HEK293 (cell line): ENCODE data around the gene CLPTM1.

Source experiments
- BCL6B ChIP-seq: fragments of 450-650 bp; formaldehyde crosslinking; IDR thresholded peaks from 2 replicates; pipeline ENCODE4 v1.5.1; 2017; ENCODE audit warnings: missing biosample characterization, missing genetic modification characterization
- EGR2 ChIP-seq: fragments of 450-650 bp; formaldehyde crosslinking; IDR thresholded peaks from 2 replicates; pipeline ENCODE4 v1.5.1; 2016; ENCODE audit warnings: low read depth, missing biosample characterization, missing genetic modification characterization
- ELK4 ChIP-seq: IDR thresholded peaks from 2 replicates; pipeline ENCODE4 v1.6.1; 2011; ENCODE audit warnings: mild to moderate bottlenecking, low read depth, low read length, borderline replicate concordance
- GLIS1 ChIP-seq: fragments of 450-650 bp; formaldehyde crosslinking; IDR thresholded peaks from 2 replicates; pipeline ENCODE4 v1.5.1; 2016; ENCODE audit warnings: missing biosample characterization, missing genetic modification characterization
- IKZF3 ChIP-seq: fragments of 450-650 bp; IDR thresholded peaks from 2 replicates; pipeline ENCODE4 v1.5.0; 2018; ENCODE audit warnings: missing biosample characterization, mild to moderate bottlenecking, missing genetic modification characterization, moderate library complexity
- KLF1 ChIP-seq: fragments of 450-650 bp; formaldehyde crosslinking; IDR thresholded peaks from 2 replicates; pipeline ENCODE4 v1.5.1; 2016; ENCODE audit warnings: missing biosample characterization, missing genetic modification characterization
- KLF10 ChIP-seq: fragments of 450-650 bp; IDR thresholded peaks from 2 replicates; pipeline ENCODE4 v1.5.1; 2018; ENCODE audit warnings: missing biosample characterization, mild to moderate bottlenecking, missing genetic modification characterization
- PBX3 ChIP-seq: sonication (generic); formaldehyde crosslinking; IDR thresholded peaks from 2 replicates; pipeline ENCODE4 v1.8.1; 2022; ENCODE audit warnings: mild to moderate bottlenecking, moderate library complexity, missing genetic modification reagents
- TCF7L2 ChIP-seq: IDR thresholded peaks from 2 replicates; pipeline ENCODE4 v1.6.1; 2011; ENCODE audit warnings: low read depth, mild to moderate bottlenecking, inconsistent platforms, low read length, moderate library complexity, borderline replicate concordance
- ZBTB1 ChIP-seq: fragments of 450-650 bp; formaldehyde crosslinking; IDR thresholded peaks from 2 replicates; pipeline ENCODE4 v1.5.1; 2016; ENCODE audit warnings: missing biosample characterization, missing genetic modification characterization
- ZBTB6 ChIP-seq: fragments of 450-650 bp; formaldehyde crosslinking; IDR thresholded peaks from 2 replicates; pipeline ENCODE4 v1.5.1; 2017; ENCODE audit warnings: missing biosample characterization, missing genetic modification characterization
- ZBTB8A ChIP-seq: fragments of 450-650 bp; formaldehyde crosslinking; IDR thresholded peaks from 2 replicates; pipeline ENCODE4 v1.5.1; 2016; ENCODE audit warnings: missing biosample characterization, missing genetic modification characterization
- ZNF157 ChIP-seq: fragments of 450-650 bp; formaldehyde crosslinking; IDR thresholded peaks from 2 replicates; pipeline ENCODE4 v1.5.1; 2016; ENCODE audit warnings: missing biosample characterization, missing genetic modification characterization
- ZNF23 ChIP-seq: fragments of 450-650 bp; formaldehyde crosslinking; IDR thresholded peaks from 2 replicates; pipeline ENCODE4 v1.5.1; 2016; ENCODE audit warnings: missing biosample characterization, missing genetic modification characterization, borderline replicate concordance
- ZNF239 ChIP-seq: fragments of 450-650 bp; formaldehyde crosslinking; IDR thresholded peaks from 2 replicates; pipeline ENCODE4 v1.5.1; 2016; ENCODE audit warnings: missing biosample characterization, missing genetic modification characterization
- ZNF24 ChIP-seq: fragments of 450-650 bp; formaldehyde crosslinking; IDR thresholded peaks from 2 replicates; pipeline ENCODE4 v1.5.1; 2016; ENCODE audit warnings: missing biosample characterization, missing genetic modification characterization
- ZNF274 ChIP-seq, 2 experiments: fragments of 200-500 bp in 1 of 2; fragments of 450-650 bp in 1 of 2; sonication (Bioruptor generic) in 1 of 2; formaldehyde crosslinking in 1 of 2; IDR thresholded peaks; 2 replicates each; pipeline versions ENCODE4 v1.5.1 to v1.6.1; 2014 to 2016; ENCODE audit warnings: borderline replicate concordance in 1 of 2, inconsistent platforms in 1 of 2, low read length in 1 of 2, missing biosample characterization in 1 of 2, missing genetic modification characterization in 1 of 2
- ZNF280D ChIP-seq: fragments of 450-650 bp; formaldehyde crosslinking; IDR thresholded peaks from 2 replicates; pipeline ENCODE4 v1.5.1; 2016; ENCODE audit warnings: missing biosample characterization, missing genetic modification characterization
- ZNF324 ChIP-seq: fragments of 450-650 bp; formaldehyde crosslinking; IDR thresholded peaks from 2 replicates; pipeline ENCODE4 v1.5.1; 2016; ENCODE audit warnings: missing biosample characterization, missing genetic modification characterization
- ZNF514 ChIP-seq: fragments of 450-650 bp; formaldehyde crosslinking; IDR thresholded peaks from 2 replicates; pipeline ENCODE4 v1.5.1; 2016; ENCODE audit warnings: missing biosample characterization, missing genetic modification characterization
- ZNF521 ChIP-seq: fragments of 450-650 bp; formaldehyde crosslinking; IDR thresholded peaks from 2 replicates; pipeline ENCODE4 v1.5.1; 2017; ENCODE audit warnings: missing biosample characterization, mild to moderate bottlenecking, missing genetic modification characterization
- ZNF529 ChIP-seq: fragments of 450-650 bp; formaldehyde crosslinking; IDR thresholded peaks from 2 replicates; pipeline ENCODE4 v1.5.1; 2017; ENCODE audit warnings: missing genetic modification characterization, missing biosample characterization; ENCODE audit not compliant: insufficient replicate concordance
- ZNF530 ChIP-seq: fragments of 450-650 bp; formaldehyde crosslinking; IDR thresholded peaks from 2 replicates; pipeline ENCODE4 v1.5.1; 2016; ENCODE audit warnings: low read depth, missing biosample characterization, missing genetic modification characterization
- ZNF621 ChIP-seq: fragments of 450-650 bp; formaldehyde crosslinking; IDR thresholded peaks from 2 replicates; pipeline ENCODE4 v1.5.1; 2017; ENCODE audit warnings: missing biosample characterization, missing genetic modification characterization
- ZNF624 ChIP-seq: fragments of 450-650 bp; formaldehyde crosslinking; IDR thresholded peaks from 2 replicates; pipeline ENCODE4 v1.5.1; 2017; ENCODE audit warnings: missing biosample characterization, missing genetic modification characterization
- ZNF660 ChIP-seq: fragments of 450-650 bp; IDR thresholded peaks from 2 replicates; pipeline ENCODE4 v1.5.1; 2018; ENCODE audit warnings: missing biosample characterization, mild to moderate bottlenecking, missing genetic modification characterization
- ZNF664 ChIP-seq: fragments of 450-650 bp; formaldehyde crosslinking; IDR thresholded peaks from 2 replicates; pipeline ENCODE4 v1.5.1; 2016; ENCODE audit warnings: missing biosample characterization, missing genetic modification characterization
- ZNF707 ChIP-seq: fragments of 450-650 bp; formaldehyde crosslinking; IDR thresholded peaks from 2 replicates; pipeline ENCODE4 v1.5.1; 2016; ENCODE audit warnings: missing biosample characterization, missing genetic modification characterization
- ZNF747 ChIP-seq: fragments of 450-650 bp; formaldehyde crosslinking; IDR thresholded peaks from 2 replicates; pipeline ENCODE4 v1.5.1; 2016; ENCODE audit warnings: missing biosample characterization, missing genetic modification characterization
- ZNF830 ChIP-seq: fragments of 450-650 bp; IDR thresholded peaks from 2 replicates; pipeline ENCODE4 v1.5.0; 2018; ENCODE audit warnings: missing biosample characterization, missing genetic modification characterization, low read depth, mild to moderate bottlenecking, moderate library complexity
- ZSCAN23 ChIP-seq: fragments of 450-650 bp; formaldehyde crosslinking; IDR thresholded peaks from 2 replicates; pipeline ENCODE4 v1.5.1; 2016; ENCODE audit warnings: missing biosample characterization, missing genetic modification characterization
- ZSCAN30 ChIP-seq: fragments of 450-650 bp; IDR thresholded peaks from 2 replicates; pipeline ENCODE4 v1.5.1; 2018; ENCODE audit warnings: missing biosample characterization, mild to moderate bottlenecking, missing genetic modification characterization, moderate library complexity

The CLPTM1 gene

DNA sequence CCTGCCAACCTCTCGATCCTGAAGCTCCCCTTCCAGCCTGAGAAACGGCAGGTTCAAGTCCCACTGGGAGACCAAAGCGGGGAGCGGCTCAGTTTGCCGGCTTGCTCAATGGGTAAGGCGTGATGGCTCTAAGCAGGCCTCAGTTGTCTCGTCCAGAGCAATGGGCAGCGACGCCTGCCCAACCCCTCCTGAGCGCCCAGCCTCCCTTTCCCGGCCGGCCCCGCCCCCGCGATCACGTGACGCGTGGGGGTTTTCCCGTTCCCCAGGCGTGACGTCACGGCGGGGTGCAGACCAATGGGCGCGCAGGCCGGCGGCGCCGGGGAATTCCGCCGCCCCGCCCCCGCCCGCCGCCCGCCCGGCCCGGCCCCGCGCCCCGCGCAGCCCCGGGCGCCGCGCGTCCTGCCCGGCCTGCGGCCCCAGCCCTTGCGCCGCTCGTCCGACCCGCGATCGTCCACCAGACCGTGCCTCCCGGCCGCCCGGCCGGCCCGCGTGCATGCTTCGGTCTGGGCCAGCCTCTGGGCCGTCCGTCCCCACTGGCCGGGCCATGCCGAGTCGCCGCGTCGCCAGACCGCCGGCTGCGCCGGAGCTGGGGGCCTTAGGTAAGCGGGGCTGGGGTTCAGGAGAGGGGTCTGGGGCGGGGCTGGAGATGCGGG is 46.0 kb downstream of the CLPTM1 start, which contains the start of gene RELB (continued):
- TF ChIP-seq BCL6B (no peak), ZNF239 (tag by site-specific recombination) (0 out of 2 replicates have a peak, but pooled peaks have one; percentile 33), ZNF280D (tag by site-specific recombination) (no peak), ZNF157 (no peak), TCF7L2 (no peak), ZNF529 (no peak), ZNF624 (tag by site-specific recombination) (no peak), ZNF514 (tag by site-specific recombination) (no peak), ZSCAN23 (peak; percentile 66; the same call in 1 of the 2 replicates), ZSCAN30 (tag by site-specific recombination) (peak; percentile 64), ZNF621 (no peak), ZNF324 (0 out of 2 replicates have a peak, but pooled peaks have one; percentile 57), ZNF747 (no peak), KLF1 (peak; percentile 46; the same call in 1 of the 2 replicates), ZNF530 (no peak), EGR2 (tag by site-specific recombination) (peak; percentile 49), ZNF664 (no peak), ZNF660 (tag by site-specific recombination) (peak; percentile 32; the same call in 1 of the 2 replicates), ZNF830 (tag by site-specific recombination) (no peak), ZBTB8A (tag by site-specific recombination) (no peak; the same call in 1 of the 2 replicates), ZNF23 (tag by site-specific recombination) (no peak), ZNF24 (tag by site-specific recombination) (0 out of 2 replicates have a peak, but pooled peaks have one; percentile 60), ZNF274 (IDR thresholded peaks at IDR 0.05; ENCODE audit: low read length) (no peak), ZNF274 (tag by site-specific recombination; IDR thresholded peaks at IDR 0.05; ENCODE audit: borderline replicate concordance) (no peak), GLIS1 (tag by site-specific recombination) (peak; percentile 27; the same call in 1 of the 2 replicates), PBX3 (CRISPR knock-in tag) (0 out of 2 replicates have a peak, but pooled peaks have one; percentile 41), KLF10 (tag by site-specific recombination) (peak; percentile 77; the same call in 1 of the 2 replicates), IKZF3 (tag by site-specific recombination) (peak; percentile 44; the same call in 1 of the 2 replicates), ELK4 (no peak), ZBTB1 (tag by site-specific recombination) (no peak), ZBTB6 (tag by site-specific recombination) (no peak), ZNF521 (tag by site-specific recombination) (no peak), ZNF707 (tag by site-specific recombination) (no peak)
